SK-N-SH treated with all-trans-retinoic acid at 6 μM for 48 hours (cell line): ENCODE data around the gene GTF3C4.

Experiments used
- ARNTL ChIP-seq: fragments of 450-650 bp; formaldehyde crosslinking; IDR thresholded peaks from 2 replicates; pipeline ENCODE4 v1.5.0; 2020; ENCODE audit warnings: low read depth, mild to moderate bottlenecking, moderate library complexity, borderline replicate concordance
- OSR1 ChIP-seq: fragments of 250-450 bp; sonication (Bioruptor Pico); IDR thresholded peaks from 2 replicates; pipeline ENCODE4 v1.8.0; 2022; ENCODE audit warnings: moderate library complexity, mild to moderate bottlenecking, inconsistent platforms
- PATZ1 ChIP-seq: fragments of 250-450 bp; sonication (Bioruptor Pico); IDR thresholded peaks from 2 replicates; pipeline ENCODE4 v1.8.0; 2020; ENCODE audit warnings: mild to moderate bottlenecking, moderate library complexity, borderline replicate concordance
- POU6F1 ChIP-seq: fragments of 250-450 bp; sonication (Bioruptor Pico); IDR thresholded peaks from 2 replicates; pipeline ENCODE4 v1.8.0; 2021; ENCODE audit warnings: low read depth, mild to moderate bottlenecking, moderate library complexity, borderline replicate concordance
- RARB ChIP-seq: fragments of 250-450 bp; sonication (Bioruptor Pico); IDR thresholded peaks from 2 replicates; pipeline ENCODE4 v1.8.0; 2021; ENCODE audit warnings: mild to moderate bottlenecking, moderate library complexity
- SNAI2 ChIP-seq: fragments of 250-450 bp; sonication (Bioruptor Pico); IDR thresholded peaks from 2 replicates; pipeline ENCODE4 v1.5.0; 2020; ENCODE audit warnings: mild to moderate bottlenecking, moderate library complexity
- TCF4 ChIP-seq: fragments of 250-450 bp; sonication (Bioruptor Pico); IDR thresholded peaks from 2 replicates; pipeline ENCODE4 v1.8.0; 2021; ENCODE audit warnings: mild to moderate bottlenecking, moderate library complexity, borderline replicate concordance
- ZC3H10 ChIP-seq: fragments of 250-450 bp; sonication (Bioruptor Pico); IDR thresholded peaks from 2 replicates; pipeline ENCODE4 v1.5.1; 2021; ENCODE audit warnings: mild to moderate bottlenecking, moderate library complexity
- ZFP3 ChIP-seq: fragments of 250-450 bp; sonication (Bioruptor Pico); IDR thresholded peaks from 2 replicates; pipeline ENCODE4 v1.5.0; 2020; ENCODE audit warnings: mild to moderate bottlenecking, moderate library complexity
- ZFP30 ChIP-seq: fragments of 450-650 bp; formaldehyde crosslinking; IDR thresholded peaks from 2 replicates; pipeline ENCODE4 v1.5.0; 2022; ENCODE audit warnings: mild to moderate bottlenecking, moderate library complexity
- ZNF565 ChIP-seq: fragments of 450-650 bp; formaldehyde crosslinking; conservative IDR thresholded peaks from 2 replicates; pipeline ENCODE4 v1.5.0; 2020; ENCODE audit warnings: low read depth, mild to moderate bottlenecking, moderate library complexity
- ZNF8 ChIP-seq: fragments of 450-650 bp; formaldehyde crosslinking; IDR thresholded peaks from 2 replicates; pipeline ENCODE4 v1.5.0; 2020; ENCODE audit warnings: mild to moderate bottlenecking, moderate library complexity
- TF ChIP-seq, protein P1 (sequence below): fragments of 250-450 bp; sonication (Bioruptor Pico); IDR thresholded peaks from 2 replicates; pipeline ENCODE4 v1.5.1; 2021; ENCODE audit warnings: mild to moderate bottlenecking, moderate library complexity

DNA sequence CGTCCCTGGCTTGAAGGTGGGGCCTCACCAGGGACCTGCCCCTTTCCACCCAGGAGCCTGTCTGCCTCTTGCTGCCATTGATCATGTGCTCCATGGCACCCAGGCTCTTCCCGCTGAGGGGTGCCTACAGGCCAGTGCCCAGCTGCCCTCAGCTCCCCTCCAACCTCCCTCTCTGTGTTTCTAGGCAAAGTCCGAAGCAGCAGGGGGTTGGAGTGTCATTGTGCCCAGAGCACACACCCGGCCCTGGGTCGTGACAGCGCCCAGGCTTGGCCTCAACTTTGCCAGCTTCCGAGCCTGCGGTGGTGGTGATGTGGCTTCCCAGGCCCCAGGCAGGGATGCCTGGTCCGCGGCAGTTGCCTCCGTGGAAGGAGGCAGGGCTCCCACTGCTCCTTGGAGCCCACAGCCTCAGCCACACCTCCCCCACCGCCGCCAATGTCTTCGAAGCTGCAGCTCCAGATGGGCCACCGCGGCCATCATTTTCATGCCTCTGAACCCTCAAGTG, 52.4 kb downstream of the GTF3C4 start:
- TF ChIP-seq ZC3H10 (CRISPR knock-in tag) (no peak), TCF4 (no peak), RARB (no peak), SNAI2 (CRISPR knock-in tag) (no peak), PATZ1 (no peak), ZFP30 (CRISPR knock-in tag) (no peak), ZNF8 (no peak), ARNTL (CRISPR knock-in tag) (no peak), POU6F1 (no peak), ZNF565 (no peak), ZFP3 (no peak), OSR1 (no peak)
- TF ChIP-seq, protein P1, sequence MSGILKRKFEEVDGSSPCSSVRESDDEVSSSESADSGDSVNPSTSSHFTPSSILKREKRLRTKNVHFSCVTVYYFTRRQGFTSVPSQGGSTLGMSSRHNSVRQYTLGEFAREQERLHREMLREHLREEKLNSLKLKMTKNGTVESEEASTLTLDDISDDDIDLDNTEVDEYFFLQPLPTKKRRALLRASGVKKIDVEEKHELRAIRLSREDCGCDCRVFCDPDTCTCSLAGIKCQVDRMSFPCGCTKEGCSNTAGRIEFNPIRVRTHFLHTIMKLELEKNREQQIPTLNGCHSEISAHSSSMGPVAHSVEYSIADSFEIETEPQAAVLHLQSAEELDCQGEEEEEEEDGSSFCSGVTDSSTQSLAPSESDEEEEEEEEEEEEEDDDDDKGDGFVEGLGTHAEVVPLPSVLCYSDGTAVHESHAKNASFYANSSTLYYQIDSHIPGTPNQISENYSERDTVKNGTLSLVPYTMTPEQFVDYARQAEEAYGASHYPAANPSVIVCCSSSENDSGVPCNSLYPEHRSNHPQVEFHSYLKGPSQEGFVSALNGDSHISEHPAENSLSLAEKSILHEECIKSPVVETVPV (CRISPR knock-in tag): no peak
